HepG2 (cell line): ENCODE measurements around the gene SSC5D. TPM values are rescaled to one million over a fixed set of nuclear protein-coding genes. Genes with fewer than 3 reads are reported as not detected.

Source experiments
- AHR ChIP-seq: IDR thresholded peaks from 2 replicates; pipeline ENCODE4 v1.6.1; 2018; ENCODE audit warnings: missing genetic modification reagents, missing compliant biosample characterization
- BORCS8-MEF2B ChIP-seq: sonication (generic); formaldehyde crosslinking; IDR thresholded peaks from 2 replicates; pipeline ENCODE4 v1.8.0; 2022; ENCODE audit warnings: mild to moderate bottlenecking, missing genetic modification reagents
- CCDC6 ChIP-seq: sonication (generic); formaldehyde crosslinking; IDR thresholded peaks from 2 replicates; pipeline ENCODE4 v1.8.1; 2022; ENCODE audit warnings: mild to moderate bottlenecking, missing genetic modification reagents, moderate library complexity
- FOXA1 ChIP-seq, 2 experiments: fragments of 450-650 bp in 1 of 2; sonication (generic) in 1 of 2; formaldehyde crosslinking in 1 of 2; IDR thresholded peaks; 2 replicates each; pipeline versions ENCODE4 v1.4.0 to v1.6.1; 2016 to 2020; ENCODE audit warnings: missing genetic modification reagents in 1 of 2
- HMGA1 ChIP-seq: sonication (generic); formaldehyde crosslinking; conservative IDR thresholded peaks from 2 replicates; pipeline ENCODE4 v1.4.0; 2020; ENCODE audit warnings: missing genetic modification reagents
- HNRNPLL ChIP-seq: fragments of 200-400 bp; formaldehyde crosslinking; IDR thresholded peaks from 2 replicates; pipeline ENCODE4 v1.6.1; 2017; ENCODE audit warnings: mild to moderate bottlenecking, low read depth, low read length; ENCODE audit not compliant: poor library complexity, severe bottlenecking
- NFE2 ChIP-seq: sonication (generic); formaldehyde crosslinking; IDR thresholded peaks from 2 replicates; pipeline ENCODE4 v1.4.0; 2020; ENCODE audit warnings: missing genetic modification reagents
- TBX2 ChIP-seq: sonication (generic); formaldehyde crosslinking; IDR thresholded peaks from 2 replicates; pipeline ENCODE4 v1.5.0; 2020; ENCODE audit warnings: missing genetic modification reagents, mild to moderate bottlenecking, borderline replicate concordance
- ZBTB3 ChIP-seq: sonication (generic); formaldehyde crosslinking; IDR thresholded peaks from 2 replicates; pipeline ENCODE4 v1.4.0; 2020; ENCODE audit warnings: low read depth, mild to moderate bottlenecking, moderate library complexity, missing genetic modification reagents, borderline replicate concordance
- ZMYM2 ChIP-seq: sonication (generic); formaldehyde crosslinking; IDR thresholded peaks from 2 replicates; pipeline ENCODE4 v1.8.0; 2022; ENCODE audit warnings: mild to moderate bottlenecking, missing genetic modification reagents
- ZNF34 ChIP-seq: sonication (generic); formaldehyde crosslinking; IDR thresholded peaks from 2 replicates; pipeline ENCODE4 v1.4.0; 2020; ENCODE audit warnings: mild to moderate bottlenecking, missing genetic modification reagents, borderline replicate concordance
- ZNF354B ChIP-seq: sonication (generic); formaldehyde crosslinking; IDR thresholded peaks from 2 replicates; pipeline ENCODE4 v1.8.0; 2022; ENCODE audit warnings: mild to moderate bottlenecking, missing genetic modification reagents
- ZNF709 ChIP-seq: sonication (generic); formaldehyde crosslinking; IDR thresholded peaks from 2 replicates; pipeline ENCODE4 v1.5.0; 2020; ENCODE audit warnings: mild to moderate bottlenecking, missing genetic modification reagents
- ZSCAN20 ChIP-seq: sonication (generic); formaldehyde crosslinking; IDR thresholded peaks from 2 replicates; pipeline ENCODE4 v1.4.0; 2020; ENCODE audit warnings: missing genetic modification reagents, mild to moderate bottlenecking, borderline replicate concordance
- ZSCAN21 ChIP-seq: sonication (generic); formaldehyde crosslinking; IDR thresholded peaks from 2 replicates; pipeline ENCODE4 v1.8.0; 2022; ENCODE audit warnings: mild to moderate bottlenecking, missing genetic modification reagents, moderate library complexity, borderline replicate concordance
- polyA plus RNA-seq, 8 experiments: library from polyadenylated mRNA; depleted of rRNA in 3 of 8; stranded (reverse) in 7 of 8; unstranded in 1 of 8; fragments of >200 nt; fragmentation: Illumina TruSeq in 4 of 8; extraction: Trizol in 4 of 8; gene quantifications; 2 replicates each; pipeline versions ENCODE4 v1.2.1 to v1.2.3, GENCODE V29; 2011 to 2016; ENCODE audit warnings: low read depth in 4 of 8, missing spikeins in 1 of 8, mixed read lengths in 1 of 8; ENCODE audit not compliant: insufficient read depth in 1 of 8
- total RNA-seq, 5 experiments: library from RNA; depleted of rRNA; stranded (reverse); fragments of >200 nt; fragmentation: Illumina TruSeq; extraction: Trizol; gene quantifications; 2 replicates each; pipeline ENCODE4 v1.2.3, GENCODE V29; 2016; ENCODE audit warnings: low read depth in 1 of 5
- TF ChIP-seq, protein P1 (sequence below): sonication (generic); formaldehyde crosslinking; IDR thresholded peaks from 2 replicates; pipeline ENCODE4 v1.9.0; 2021; ENCODE audit warnings: missing genetic modification reagents, mild to moderate bottlenecking, borderline replicate concordance
- TF ChIP-seq, protein P2 (sequence below): sonication (generic); formaldehyde crosslinking; IDR thresholded peaks from 2 replicates; pipeline ENCODE4 v1.5.1; 2020; ENCODE audit warnings: missing genetic modification reagents, mild to moderate bottlenecking, borderline replicate concordance
- TF ChIP-seq, protein P3 (sequence below): sonication (generic); formaldehyde crosslinking; IDR thresholded peaks from 2 replicates; pipeline ENCODE4 v1.8.0; 2022; ENCODE audit warnings: mild to moderate bottlenecking, missing genetic modification reagents
- TF ChIP-seq, protein P4 (sequence below): sonication (generic); formaldehyde crosslinking; IDR thresholded peaks from 2 replicates; pipeline ENCODE4 v1.4.0; 2020; ENCODE audit warnings: mild to moderate bottlenecking, missing genetic modification reagents
- TF ChIP-seq, protein P5 (sequence below): sonication (generic); formaldehyde crosslinking; IDR thresholded peaks from 2 replicates; pipeline ENCODE4 v1.5.0; 2020; ENCODE audit warnings: mild to moderate bottlenecking, low read depth, missing genetic modification reagents, borderline replicate concordance
- TF ChIP-seq, protein P6 (sequence below): sonication (generic); formaldehyde crosslinking; IDR thresholded peaks from 2 replicates; pipeline ENCODE4 v1.4.0; 2020; ENCODE audit warnings: missing genetic modification reagents
- TF ChIP-seq, protein P7 (sequence below): sonication (generic); formaldehyde crosslinking; IDR thresholded peaks from 2 replicates; pipeline ENCODE4 v1.8.1; 2023; ENCODE audit warnings: missing genetic modification reagents, mild to moderate bottlenecking, borderline replicate concordance

Gene SSC5D
- total and polyA plus RNA-seq, 2 of the 13 experiments (the other 11 are each of a cell fraction or from before 2014, with no cell fraction given), result not detected

DNA sequence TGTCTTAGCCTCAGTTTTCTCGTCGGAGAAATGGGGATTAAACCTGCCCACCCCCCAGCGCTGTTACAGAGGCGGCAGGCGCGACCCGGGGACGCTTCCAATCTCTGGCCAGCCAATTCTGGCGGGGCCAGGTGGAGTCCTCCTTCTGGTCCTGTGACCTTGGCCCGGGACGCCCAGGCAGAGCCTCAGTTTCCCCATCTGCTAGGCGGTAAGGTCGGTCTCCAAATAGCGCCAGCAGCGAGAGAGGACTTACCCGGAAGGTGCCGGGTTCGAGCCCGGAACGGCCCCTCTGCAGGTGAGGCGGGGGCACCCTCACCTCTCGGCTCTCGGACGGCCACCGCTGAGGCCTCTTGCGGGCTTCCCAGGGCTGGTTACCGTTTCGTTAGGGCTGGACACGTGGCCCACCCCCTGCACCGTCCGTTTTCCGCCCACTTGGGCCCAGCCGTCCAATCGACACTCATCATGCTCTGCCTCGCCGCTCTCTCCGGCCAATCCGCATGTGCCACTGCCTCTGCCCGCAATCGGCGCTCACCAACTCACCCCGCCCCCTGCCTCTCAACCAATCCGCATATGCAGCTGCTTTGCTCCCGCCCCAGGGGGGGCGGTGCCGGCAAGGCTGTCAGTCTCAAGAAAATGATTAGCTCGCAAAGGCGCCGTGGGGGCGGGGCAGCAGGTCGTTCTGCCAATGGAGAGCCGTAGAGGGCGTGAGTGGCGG, 26.8 kb upstream of the SSC5D start, which contains the start of gene ISOC2 (continued):
- TF ChIP-seq, protein P1, sequence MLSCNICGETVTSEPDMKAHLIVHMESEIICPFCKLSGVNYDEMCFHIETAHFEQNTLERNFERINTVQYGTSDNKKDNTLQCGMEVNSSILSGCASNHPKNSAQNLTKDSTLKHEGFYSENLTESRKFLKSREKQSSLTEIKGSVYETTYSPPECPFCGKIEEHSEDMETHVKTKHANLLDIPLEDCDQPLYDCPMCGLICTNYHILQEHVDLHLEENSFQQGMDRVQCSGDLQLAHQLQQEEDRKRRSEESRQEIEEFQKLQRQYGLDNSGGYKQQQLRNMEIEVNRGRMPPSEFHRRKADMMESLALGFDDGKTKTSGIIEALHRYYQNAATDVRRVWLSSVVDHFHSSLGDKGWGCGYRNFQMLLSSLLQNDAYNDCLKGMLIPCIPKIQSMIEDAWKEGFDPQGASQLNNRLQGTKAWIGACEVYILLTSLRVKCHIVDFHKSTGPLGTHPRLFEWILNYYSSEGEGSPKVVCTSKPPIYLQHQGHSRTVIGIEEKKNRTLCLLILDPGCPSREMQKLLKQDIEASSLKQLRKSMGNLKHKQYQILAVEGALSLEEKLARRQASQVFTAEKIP (CRISPR knock-in tag), result no peak
- TF ChIP-seq, protein P2, sequence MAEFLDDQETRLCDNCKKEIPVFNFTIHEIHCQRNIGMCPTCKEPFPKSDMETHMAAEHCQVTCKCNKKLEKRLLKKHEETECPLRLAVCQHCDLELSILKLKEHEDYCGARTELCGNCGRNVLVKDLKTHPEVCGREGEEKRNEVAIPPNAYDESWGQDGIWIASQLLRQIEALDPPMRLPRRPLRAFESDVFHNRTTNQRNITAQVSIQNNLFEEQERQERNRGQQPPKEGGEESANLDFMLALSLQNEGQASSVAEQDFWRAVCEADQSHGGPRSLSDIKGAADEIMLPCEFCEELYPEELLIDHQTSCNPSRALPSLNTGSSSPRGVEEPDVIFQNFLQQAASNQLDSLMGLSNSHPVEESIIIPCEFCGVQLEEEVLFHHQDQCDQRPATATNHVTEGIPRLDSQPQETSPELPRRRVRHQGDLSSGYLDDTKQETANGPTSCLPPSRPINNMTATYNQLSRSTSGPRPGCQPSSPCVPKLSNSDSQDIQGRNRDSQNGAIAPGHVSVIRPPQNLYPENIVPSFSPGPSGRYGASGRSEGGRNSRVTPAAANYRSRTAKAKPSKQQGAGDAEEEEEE, result no peak
- TF ChIP-seq, protein P3, sequence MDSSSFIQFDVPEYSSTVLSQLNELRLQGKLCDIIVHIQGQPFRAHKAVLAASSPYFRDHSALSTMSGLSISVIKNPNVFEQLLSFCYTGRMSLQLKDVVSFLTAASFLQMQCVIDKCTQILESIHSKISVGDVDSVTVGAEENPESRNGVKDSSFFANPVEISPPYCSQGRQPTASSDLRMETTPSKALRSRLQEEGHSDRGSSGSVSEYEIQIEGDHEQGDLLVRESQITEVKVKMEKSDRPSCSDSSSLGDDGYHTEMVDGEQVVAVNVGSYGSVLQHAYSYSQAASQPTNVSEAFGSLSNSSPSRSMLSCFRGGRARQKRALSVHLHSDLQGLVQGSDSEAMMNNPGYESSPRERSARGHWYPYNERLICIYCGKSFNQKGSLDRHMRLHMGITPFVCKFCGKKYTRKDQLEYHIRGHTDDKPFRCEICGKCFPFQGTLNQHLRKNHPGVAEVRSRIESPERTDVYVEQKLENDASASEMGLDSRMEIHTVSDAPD (CRISPR knock-in tag), result no peak
- TF ChIP-seq HNRNPLL, result peak; percentile 93
- TF ChIP-seq ZNF34 (CRISPR knock-in tag), result no peak; the same call in 1 of the 2 replicates
- no peak for TF ChIP-seq HMGA1 (CRISPR knock-in tag)
- TF ChIP-seq ZMYM2, result peak; percentile 98
- 0 out of 2 replicates have a peak, but pooled peaks have one; percentile 40 for TF ChIP-seq ZNF354B (CRISPR knock-in tag)
- TF ChIP-seq BORCS8-MEF2B (CRISPR knock-in tag), result peak; percentile 51
- TF ChIP-seq NFE2 (CRISPR knock-in tag), result no peak
- TF ChIP-seq CCDC6 (CRISPR knock-in tag), result no peak
- TF ChIP-seq ZSCAN21 (CRISPR knock-in tag), result 0 out of 2 replicates have a peak, but pooled peaks have one; percentile 50
- no peak; the same call in 1 of the 2 replicates for TF ChIP-seq ZBTB3 (CRISPR knock-in tag)
- TF ChIP-seq, protein P4, sequence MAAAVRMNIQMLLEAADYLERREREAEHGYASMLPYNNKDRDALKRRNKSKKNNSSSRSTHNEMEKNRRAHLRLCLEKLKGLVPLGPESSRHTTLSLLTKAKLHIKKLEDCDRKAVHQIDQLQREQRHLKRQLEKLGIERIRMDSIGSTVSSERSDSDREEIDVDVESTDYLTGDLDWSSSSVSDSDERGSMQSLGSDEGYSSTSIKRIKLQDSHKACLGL (CRISPR knock-in tag), result peak; percentile 88; the same call in 1 of the 2 replicates
- TF ChIP-seq, protein P5, sequence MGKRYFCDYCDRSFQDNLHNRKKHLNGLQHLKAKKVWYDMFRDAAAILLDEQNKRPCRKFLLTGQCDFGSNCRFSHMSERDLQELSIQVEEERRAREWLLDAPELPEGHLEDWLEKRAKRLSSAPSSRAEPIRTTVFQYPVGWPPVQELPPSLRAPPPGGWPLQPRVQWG (CRISPR knock-in tag), result no peak
- TF ChIP-seq, protein P6, sequence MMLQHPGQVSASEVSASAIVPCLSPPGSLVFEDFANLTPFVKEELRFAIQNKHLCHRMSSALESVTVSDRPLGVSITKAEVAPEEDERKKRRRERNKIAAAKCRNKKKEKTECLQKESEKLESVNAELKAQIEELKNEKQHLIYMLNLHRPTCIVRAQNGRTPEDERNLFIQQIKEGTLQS (CRISPR knock-in tag), result peak; percentile 20; the same call in 1 of the 2 replicates
- TF ChIP-seq ZNF709 (CRISPR knock-in tag), result peak; percentile 77; the same call in 1 of the 2 replicates
- peak; percentile 83 for TF ChIP-seq TBX2 (CRISPR knock-in tag)
- 0 out of 2 replicates have a peak, but pooled peaks have one; percentile 64 for TF ChIP-seq ZSCAN20
- TF ChIP-seq, protein P7, sequence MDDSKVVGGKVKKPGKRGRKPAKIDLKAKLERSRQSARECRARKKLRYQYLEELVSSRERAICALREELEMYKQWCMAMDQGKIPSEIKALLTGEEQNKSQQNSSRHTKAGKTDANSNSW (CRISPR knock-in tag), result no peak
- TF ChIP-seq AHR (CRISPR knock-in tag), result no peak; the same call in 1 of the 2 replicates
- TF ChIP-seq FOXA1 (IDR thresholded peaks at IDR 0.05), result no peak
- TF ChIP-seq FOXA1 (CRISPR knock-in tag; IDR thresholded peaks at IDR 0.05), result 0 out of 2 replicates have a peak, but pooled peaks have one; percentile 14
